Measurements from ENCODE around the gene GRN.

DNA sequence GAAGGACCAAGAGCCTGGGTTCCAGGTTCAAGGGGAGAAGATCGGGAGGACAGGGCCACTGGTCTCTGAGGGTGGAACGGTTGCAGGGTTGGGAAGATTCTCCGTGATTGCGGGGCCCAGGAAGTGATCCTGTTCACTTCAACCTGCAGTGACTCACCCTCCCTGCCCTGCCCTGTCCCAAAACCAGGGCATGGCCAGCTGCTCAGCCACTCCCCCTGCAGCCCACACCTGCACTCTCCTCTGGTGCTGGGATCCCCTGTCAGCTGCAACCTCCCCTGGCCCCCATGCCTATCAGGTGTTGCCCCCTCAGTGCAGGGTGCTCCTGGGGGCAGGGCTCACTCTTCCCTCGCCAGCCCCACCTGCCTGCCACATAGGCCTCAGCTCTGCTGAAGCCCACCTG, 35.6 kb upstream of the GRN start:
- TF ChIP-seq, protein P1, sequence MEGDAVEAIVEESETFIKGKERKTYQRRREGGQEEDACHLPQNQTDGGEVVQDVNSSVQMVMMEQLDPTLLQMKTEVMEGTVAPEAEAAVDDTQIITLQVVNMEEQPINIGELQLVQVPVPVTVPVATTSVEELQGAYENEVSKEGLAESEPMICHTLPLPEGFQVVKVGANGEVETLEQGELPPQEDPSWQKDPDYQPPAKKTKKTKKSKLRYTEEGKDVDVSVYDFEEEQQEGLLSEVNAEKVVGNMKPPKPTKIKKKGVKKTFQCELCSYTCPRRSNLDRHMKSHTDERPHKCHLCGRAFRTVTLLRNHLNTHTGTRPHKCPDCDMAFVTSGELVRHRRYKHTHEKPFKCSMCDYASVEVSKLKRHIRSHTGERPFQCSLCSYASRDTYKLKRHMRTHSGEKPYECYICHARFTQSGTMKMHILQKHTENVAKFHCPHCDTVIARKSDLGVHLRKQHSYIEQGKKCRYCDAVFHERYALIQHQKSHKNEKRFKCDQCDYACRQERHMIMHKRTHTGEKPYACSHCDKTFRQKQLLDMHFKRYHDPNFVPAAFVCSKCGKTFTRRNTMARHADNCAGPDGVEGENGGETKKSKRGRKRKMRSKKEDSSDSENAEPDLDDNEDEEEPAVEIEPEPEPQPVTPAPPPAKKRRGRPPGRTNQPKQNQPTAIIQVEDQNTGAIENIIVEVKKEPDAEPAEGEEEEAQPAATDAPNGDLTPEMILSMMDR (IDR thresholded peaks at IDR 0.05; ENCODE audit: extremely low read depth in 1 of 2, insufficient read depth in 1 of 2, low read depth in 1 of 2, low read length in 2 of 2): no peak
- TF ChIP-seq EZH2 (IDR thresholded peaks at IDR 0.05; ENCODE audit: borderline replicate concordance, low read depth, low read length, severe bottlenecking): no peak
- no peak for TF ChIP-seq POLR2A (IDR thresholded peaks at IDR 0.05; ENCODE audit: low read depth, low read length)

Measured in endothelial cell of umbilical vein (primary cell).